Fibroblast of lung (primary cell): ENCODE data around the gene SECISBP2L. TPM values are rescaled to one million over a fixed set of nuclear protein-coding genes. Genes with fewer than 3 reads are reported as not detected.
A peak's percentile ranks its signal among the peaks of the same experiment; 100 is the strongest.

Source experiments
- DNase-seq, 2 donors: peaks; one replicate each; pipeline versions ENCODE4 v3.0.0 to v3.0.0-alpha.2; 2010; ENCODE audit warnings: low read depth in 2 of 2
- H2AFZ ChIP-seq: 2 replicates; pipeline ENCODE4 v1.5.1; 2012; ENCODE audit warnings: low read length, control low read depth, inconsistent platforms
- H3K27ac ChIP-seq: 2 replicates; pipeline ENCODE4 v1.5.1; 2011; ENCODE audit warnings: low read length, control low read depth; ENCODE audit not compliant: insufficient read depth
- H3K27me3 ChIP-seq: 2 replicates; pipeline ENCODE4 v1.5.1; 2011; ENCODE audit warnings: mild to moderate bottlenecking, low read length; ENCODE audit not compliant: control insufficient read depth, insufficient read depth
- H3K36me3 ChIP-seq: 2 replicates; pipeline ENCODE4 v1.5.1; 2011; ENCODE audit warnings: low read length; ENCODE audit not compliant: control insufficient read depth, insufficient read depth
- H3K4me1 ChIP-seq: 2 replicates; pipeline ENCODE4 v1.5.1; 2011; ENCODE audit warnings: low read length; ENCODE audit not compliant: control insufficient read depth, insufficient read depth; ENCODE audit errors: extremely low read depth
- H3K4me2 ChIP-seq: 2 replicates; pipeline ENCODE4 v1.5.1; 2011; ENCODE audit warnings: low read length, control low read depth; ENCODE audit not compliant: insufficient read depth; ENCODE audit errors: extremely low read depth
- H3K4me3 ChIP-seq, 4 experiments: fragments of 200-600 bp in 1 of 4; sonication (generic) in 1 of 4; replicated peaks in 1 of 4; 2 replicates each; pipeline ENCODE4 v1.5.1; 2011 to 2016; ENCODE audit warnings: low read length in 4 of 4, low read depth in 3 of 4, mild to moderate bottlenecking in 3 of 4, control low read depth in 2 of 4, inconsistent platforms in 1 of 4, mixed read lengths in 1 of 4; ENCODE audit not compliant: insufficient read depth in 1 of 4; ENCODE audit errors: control extremely low read depth in 1 of 4
- H3K79me2 ChIP-seq: 2 replicates; pipeline ENCODE4 v1.5.1; 2012; ENCODE audit warnings: mild to moderate bottlenecking, low read length, inconsistent platforms; ENCODE audit not compliant: control insufficient read depth, insufficient read depth
- H3K9ac ChIP-seq: 2 replicates; pipeline ENCODE4 v1.5.1; 2011; ENCODE audit warnings: mild to moderate bottlenecking, low read length, control low read depth; ENCODE audit not compliant: insufficient read depth
- H3K9me3 ChIP-seq: 2 replicates; pipeline ENCODE4 v1.5.1; 2012; ENCODE audit warnings: low read depth, low read length; ENCODE audit not compliant: control insufficient read depth, insufficient read depth
- H4K20me1 ChIP-seq: 2 replicates; pipeline ENCODE4 v1.5.1; 2011; ENCODE audit warnings: low read length; ENCODE audit not compliant: control insufficient read depth, insufficient read depth; ENCODE audit errors: extremely low read depth
- EZH2 ChIP-seq: IDR thresholded peaks from 2 replicates; pipeline ENCODE4 v1.5.1; 2012; ENCODE audit warnings: low read length, control low read depth, mild to moderate bottlenecking; ENCODE audit errors: missing control alignments
- polyA plus RNA-seq, 2 donors: library from polyadenylated mRNA; depleted of rRNA in 1 of 2; stranded (reverse) in 1 of 2; unstranded in 1 of 2; fragments of >200 nt; gene quantifications; 2 replicates each; pipeline ENCODE4 v1.2.1, GENCODE V29; 2011 to 2012; ENCODE audit warnings: missing spikeins in 1 of 2
- total RNA-seq: library from RNA; depleted of rRNA; stranded (reverse); fragments of >200 nt; gene quantifications from 2 replicates; pipeline ENCODE4 v1.2.1, GENCODE V29; 2014
- TF ChIP-seq, protein P1 (sequence below), 2 donors: IDR thresholded peaks in 1 of 2; conservative IDR thresholded peaks in 1 of 2; 1 replicate in 1 of 2; 2 replicates in 1 of 2; pipeline ENCODE4 v1.5.1; 2011 to 2012; ENCODE audit warnings: low read length in 2 of 2, control low read depth in 1 of 2, inconsistent platforms in 1 of 2, low read depth in 1 of 2, mild to moderate bottlenecking in 1 of 2

The SECISBP2L gene
- total and polyA plus RNA-seq, 2 donors (not counting 1 experiment from before 2014, with no cell fraction given): 25.7 to 44.3 TPM

DNA sequence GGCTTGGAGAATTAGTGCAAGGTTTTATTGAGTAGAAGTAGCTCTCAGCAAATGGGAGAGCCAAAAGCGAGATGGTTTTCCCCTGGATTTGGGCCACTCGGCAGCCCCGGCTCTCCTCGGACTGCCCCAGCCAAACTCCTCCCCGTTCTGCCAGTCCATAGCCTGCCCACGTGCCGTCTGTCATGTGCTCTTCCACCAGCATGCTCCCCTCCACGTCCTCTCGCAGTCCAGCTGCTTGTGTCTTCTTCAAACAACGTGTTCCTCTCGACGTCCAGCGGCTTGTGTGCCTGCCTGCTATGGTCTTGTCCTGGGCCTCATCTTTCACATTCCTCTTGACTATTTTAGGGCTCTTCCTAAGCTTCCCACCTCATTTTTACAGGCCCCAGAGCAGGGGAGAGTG is 16.7 kb upstream of the SECISBP2L start:
- H3K27ac ChIP-seq: no peak overlapping the region
- H3K36me3 ChIP-seq: no peaks in the 10 kb centered on the region
- peaks cover 5% of the 10 kb centered on the region for H3K4me1 ChIP-seq
- no peak overlapping the region for H3K4me3 ChIP-seq
- no peak for TF ChIP-seq EZH2
- TF ChIP-seq, protein P1, sequence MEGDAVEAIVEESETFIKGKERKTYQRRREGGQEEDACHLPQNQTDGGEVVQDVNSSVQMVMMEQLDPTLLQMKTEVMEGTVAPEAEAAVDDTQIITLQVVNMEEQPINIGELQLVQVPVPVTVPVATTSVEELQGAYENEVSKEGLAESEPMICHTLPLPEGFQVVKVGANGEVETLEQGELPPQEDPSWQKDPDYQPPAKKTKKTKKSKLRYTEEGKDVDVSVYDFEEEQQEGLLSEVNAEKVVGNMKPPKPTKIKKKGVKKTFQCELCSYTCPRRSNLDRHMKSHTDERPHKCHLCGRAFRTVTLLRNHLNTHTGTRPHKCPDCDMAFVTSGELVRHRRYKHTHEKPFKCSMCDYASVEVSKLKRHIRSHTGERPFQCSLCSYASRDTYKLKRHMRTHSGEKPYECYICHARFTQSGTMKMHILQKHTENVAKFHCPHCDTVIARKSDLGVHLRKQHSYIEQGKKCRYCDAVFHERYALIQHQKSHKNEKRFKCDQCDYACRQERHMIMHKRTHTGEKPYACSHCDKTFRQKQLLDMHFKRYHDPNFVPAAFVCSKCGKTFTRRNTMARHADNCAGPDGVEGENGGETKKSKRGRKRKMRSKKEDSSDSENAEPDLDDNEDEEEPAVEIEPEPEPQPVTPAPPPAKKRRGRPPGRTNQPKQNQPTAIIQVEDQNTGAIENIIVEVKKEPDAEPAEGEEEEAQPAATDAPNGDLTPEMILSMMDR (conservative IDR thresholded peaks at IDR 0.05 in 1 of 2, IDR thresholded peaks at IDR 0.05 in 1 of 2; ENCODE audit: low read depth in 1 of 2, low read length in 2 of 2): no peak
- no peaks in the 10 kb centered on the region for H3K27me3 ChIP-seq
- H3K79me2 ChIP-seq: no peaks in the 10 kb centered on the region
- no peak for DNase-seq
- no peak overlapping the region for H2AFZ ChIP-seq
- no peak overlapping the region for H3K4me2 ChIP-seq
- H3K9me3 ChIP-seq: no peaks in the 10 kb centered on the region
- H4K20me1 ChIP-seq: no peaks in the 10 kb centered on the region
- no peak overlapping the region for H3K9ac ChIP-seq

- no peaks in the 10 kb centered on the region for H3K79me2 ChIP-seq
Measured at GRCh38 chr15:49060710-49061495, 14.7 kb upstream of the SECISBP2L start.

DNA sequence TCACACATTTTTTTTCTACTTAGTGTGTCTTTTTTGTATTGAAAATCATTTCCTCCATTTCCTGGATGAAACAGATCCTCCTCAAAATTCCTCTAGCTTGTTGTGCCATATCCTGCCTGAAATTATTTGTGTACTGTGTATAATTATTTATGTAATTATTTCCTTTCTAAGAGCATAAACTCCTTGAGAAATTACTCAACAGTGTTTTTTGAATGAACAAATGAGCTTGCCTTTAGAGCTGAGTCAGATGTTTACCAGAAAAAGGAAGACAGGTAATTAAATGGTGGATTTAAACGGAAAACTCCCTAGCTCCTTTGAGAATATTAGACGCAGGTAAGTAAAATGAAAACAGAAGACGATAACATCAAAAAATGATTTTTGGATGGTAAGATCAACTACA is 13.2 kb upstream of the SECISBP2L start:
- Histone ChIP-seq H3K9ac (no peak overlapping the region), H3K4me2 (no peak overlapping the region), H3K27ac (no peak overlapping the region), H2AFZ (no peak overlapping the region), H3K79me2 (no peaks in the 10 kb centered on the region), H3K4me3 (no peak overlapping the region), H3K9me3 (no peaks in the 10 kb centered on the region), H3K36me3 (no peaks in the 10 kb centered on the region), H3K4me1 (peaks cover 5% of the 10 kb centered on the region), H3K27me3 (no peaks in the 10 kb centered on the region), H4K20me1 (no peaks in the 10 kb centered on the region)
- TF ChIP-seq, protein P1 (conservative IDR thresholded peaks at IDR 0.05 in 1 of 2, IDR thresholded peaks at IDR 0.05 in 1 of 2; ENCODE audit: low read depth in 1 of 2, low read length in 2 of 2): no peak
- TF ChIP-seq EZH2: no peak
- no peak for DNase-seq

More at GRCh38 chr15:49060710-49061495, 14.7 kb upstream of the SECISBP2L start:
- Histone ChIP-seq H3K9ac (no peak overlapping the region), H3K36me3 (no peaks in the 10 kb centered on the region), H3K4me3 (no peak overlapping the region), H3K4me2 (no peak overlapping the region), H2AFZ (no peak overlapping the region), H4K20me1 (no peaks in the 10 kb centered on the region), H3K9me3 (no peaks in the 10 kb centered on the region), H3K4me1 (peaks cover 5% of the 10 kb centered on the region), H3K27ac (no peak overlapping the region), H3K27me3 (no peaks in the 10 kb centered on the region)
- TF ChIP-seq, protein P1 (conservative IDR thresholded peaks at IDR 0.05 in 1 of 2, IDR thresholded peaks at IDR 0.05 in 1 of 2; ENCODE audit: low read depth in 1 of 2, low read length in 2 of 2): no peak
- TF ChIP-seq EZH2: no peak
- peak; percentile 43 to 71 for DNase-seq
